Measurements from ENCODE around the gene NOL8. TPM values are rescaled to one million over a fixed set of nuclear protein-coding genes. Genes with fewer than 3 reads are reported as not detected.

The NOL8 gene
- total RNA-seq, 1 experiment from 2014 or later = 48.2 TPM

GRCh38 chr9:92290785-92291429 lies 34.2 kb downstream of the NOL8 start:
- H4K20me1 ChIP-seq (ENCODE audit: insufficient read depth) = peaks cover 25% of the 10 kb centered on the region; the same call in 1 of the 2 replicates
- H3K4me1 ChIP-seq (ENCODE audit: control insufficient read depth in 1 of 2, insufficient read depth in 2 of 2, low read length in 2 of 2) = peaks cover 6 to 22% of the 10 kb centered on the region in 2 experiments; a peak in 3 of 4 replicates
- peaks cover 18 to 44% of the 10 kb centered on the region in 2 experiments for H3K36me3 ChIP-seq (ENCODE audit: control insufficient read depth in 1 of 2, insufficient read depth in 2 of 2, low read length in 2 of 2)
- POLR2A ChIA-PET = interaction anchor here (0.8 to 1.2 kb wide), 2 partner anchors 11 to 15 kb away, joined by 3 to 5 read pairs; no protein-coding TSS in a partner anchor
- no peaks in the 10 kb centered on the region for H3K27me3 ChIP-seq (ENCODE audit: insufficient read depth, low read length)
- H3K79me2 ChIP-seq (ENCODE audit: insufficient read depth, low read length) = peaks cover 86% of the 10 kb centered on the region
- H3K9ac ChIP-seq (ENCODE audit: low read length) = no peak overlapping the region
- BruUV-seq (replicated peaks) = no TSS peak
- H2AFZ ChIP-seq (ENCODE audit: low read depth, low read length, poor library complexity, severe bottlenecking) = no peak overlapping the region
- no peak overlapping the region for H3K4me2 ChIP-seq (ENCODE audit: low read length)
- H3K9me2 ChIP-seq (ENCODE audit: insufficient read depth) = no peaks in the 10 kb centered on the region
- no peaks in the 10 kb centered on the region for H3K9me3 ChIP-seq (ENCODE audit: control insufficient read depth in 1 of 2, insufficient read depth in 1 of 2, low read depth in 1 of 2, low read length in 2 of 2)
- H3K4me3 ChIP-seq (replicated peaks in 1 of 2; ENCODE audit: low read depth in 1 of 2, low read length in 2 of 2) = no peak overlapping the region
- intact Hi-C loops (cut with micrococcal nuclease) = no loop called here
- CTCF ChIA-PET = no interaction called here
- no peak for ATAC-seq
- no peak overlapping the region for H3K27ac ChIP-seq (ENCODE audit: low read depth, low read length)
- no peak for DNase-seq (ENCODE audit: low read depth, low spot score)
- RAD21 ChIA-PET (ENCODE audit: low non-redundant PET in 1 of 2, low total read pairs in 2 of 2, uncharacterized antibody in 2 of 2, unreplicated experiment in 2 of 2) = no interaction called here
- TF ChIP-seq, protein P1, sequence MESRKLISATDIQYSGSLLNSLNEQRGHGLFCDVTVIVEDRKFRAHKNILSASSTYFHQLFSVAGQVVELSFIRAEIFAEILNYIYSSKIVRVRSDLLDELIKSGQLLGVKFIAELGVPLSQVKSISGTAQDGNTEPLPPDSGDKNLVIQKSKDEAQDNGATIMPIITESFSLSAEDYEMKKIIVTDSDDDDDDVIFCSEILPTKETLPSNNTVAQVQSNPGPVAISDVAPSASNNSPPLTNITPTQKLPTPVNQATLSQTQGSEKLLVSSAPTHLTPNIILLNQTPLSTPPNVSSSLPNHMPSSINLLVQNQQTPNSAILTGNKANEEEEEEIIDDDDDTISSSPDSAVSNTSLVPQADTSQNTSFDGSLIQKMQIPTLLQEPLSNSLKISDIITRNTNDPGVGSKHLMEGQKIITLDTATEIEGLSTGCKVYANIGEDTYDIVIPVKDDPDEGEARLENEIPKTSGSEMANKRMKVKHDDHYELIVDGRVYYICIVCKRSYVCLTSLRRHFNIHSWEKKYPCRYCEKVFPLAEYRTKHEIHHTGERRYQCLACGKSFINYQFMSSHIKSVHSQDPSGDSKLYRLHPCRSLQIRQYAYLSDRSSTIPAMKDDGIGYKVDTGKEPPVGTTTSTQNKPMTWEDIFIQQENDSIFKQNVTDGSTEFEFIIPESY (IDR thresholded peaks at IDR 0.05; ENCODE audit: extremely low read depth, insufficient replicate concordance, low read length) = no peak
- TF ChIP-seq YY1 (IDR thresholded peaks at IDR 0.05; ENCODE audit: extremely low read depth, insufficient replicate concordance, low read depth, low read length) = no peak
- TF ChIP-seq FOSL1 (IDR thresholded peaks at IDR 0.05; ENCODE audit: low read depth) = no peak
- TF ChIP-seq, protein P2, sequence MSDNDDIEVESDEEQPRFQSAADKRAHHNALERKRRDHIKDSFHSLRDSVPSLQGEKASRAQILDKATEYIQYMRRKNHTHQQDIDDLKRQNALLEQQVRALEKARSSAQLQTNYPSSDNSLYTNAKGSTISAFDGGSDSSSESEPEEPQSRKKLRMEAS (IDR thresholded peaks at IDR 0.05) = no peak
- no peak for TF ChIP-seq ELF1 (IDR thresholded peaks at IDR 0.05; ENCODE audit: borderline replicate concordance, low read depth)
- no peak for TF ChIP-seq ZFX (IDR thresholded peaks at IDR 0.05)
- no peak for TF ChIP-seq REST (IDR thresholded peaks at IDR 0.05; ENCODE audit: low read depth)
- no peak for TF ChIP-seq SRF (IDR thresholded peaks at IDR 0.05; ENCODE audit: low read depth)
- no peak for TF ChIP-seq SIN3A (IDR thresholded peaks at IDR 0.05; ENCODE audit: low read depth)
- TF ChIP-seq EGR1 (IDR thresholded peaks at IDR 0.05; ENCODE audit: low read depth) = no peak
- TF ChIP-seq SP1 (IDR thresholded peaks at IDR 0.05; ENCODE audit: low read depth) = no peak
- TF ChIP-seq CEBPB (IDR thresholded peaks at IDR 0.05; ENCODE audit: low read depth) = no peak
- no peak for TF ChIP-seq TCF7L2 (IDR thresholded peaks at IDR 0.05; ENCODE audit: borderline replicate concordance, extremely low read depth, insufficient read depth, insufficient read length)
- TF ChIP-seq RAD21 (IDR thresholded peaks at IDR 0.05; ENCODE audit: low read depth) = no peak
- TF ChIP-seq, protein P3, sequence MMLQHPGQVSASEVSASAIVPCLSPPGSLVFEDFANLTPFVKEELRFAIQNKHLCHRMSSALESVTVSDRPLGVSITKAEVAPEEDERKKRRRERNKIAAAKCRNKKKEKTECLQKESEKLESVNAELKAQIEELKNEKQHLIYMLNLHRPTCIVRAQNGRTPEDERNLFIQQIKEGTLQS (IDR thresholded peaks at IDR 0.05) = no peak
- no peak for TF ChIP-seq CBX3 (IDR thresholded peaks at IDR 0.05; ENCODE audit: low read depth)

All from HCT116 (cell line).